Endothelial cell of umbilical vein (primary cell): Measurements from ENCODE around the gene CXCL6.

ENCODE experiments used
- CTCF ChIP-seq, 2 donors: IDR thresholded peaks; 1 replicate in 1 of 2; 2 replicates in 1 of 2; pipeline ENCODE4 v1.5.1; 2011; ENCODE audit warnings: low read length in 2 of 2, mild to moderate bottlenecking in 2 of 2, moderate library complexity in 2 of 2, control low read depth in 1 of 2, inconsistent platforms in 1 of 2, low read depth in 1 of 2; ENCODE audit not compliant: insufficient read depth in 1 of 2; ENCODE audit errors: extremely low read depth in 1 of 2
- EZH2 ChIP-seq: IDR thresholded peaks from 2 replicates; pipeline ENCODE4 v1.6.1; 2012; ENCODE audit warnings: borderline replicate concordance, low read depth, mild to moderate bottlenecking, moderate library complexity, low read length, inconsistent platforms; ENCODE audit not compliant: severe bottlenecking
- FOS ChIP-seq: IDR thresholded peaks from 2 replicates; pipeline ENCODE4 v1.6.1; 2011; ENCODE audit warnings: mild to moderate bottlenecking, low read length, moderate library complexity, borderline replicate concordance; ENCODE audit not compliant: insufficient read depth
- MAX ChIP-seq: IDR thresholded peaks from 2 replicates; pipeline ENCODE4 v1.6.1; 2011; ENCODE audit not compliant: insufficient read depth, insufficient read length
- MYC ChIP-seq: IDR thresholded peaks from one replicate; pipeline ENCODE4 v1.6.1; 2011; ENCODE audit warnings: mild to moderate bottlenecking, low read depth, low read length
- POLR2A ChIP-seq: IDR thresholded peaks from 2 replicates; pipeline ENCODE4 v1.6.1; 2012; ENCODE audit warnings: low read depth, mild to moderate bottlenecking, control low read depth, low read length
- POLR2AphosphoS5 ChIP-seq: IDR thresholded peaks from 2 replicates; pipeline ENCODE4 v1.6.1; 2012; ENCODE audit warnings: low read depth, mild to moderate bottlenecking, control low read depth, low read length, moderate library complexity; ENCODE audit not compliant: insufficient read depth

DNA sequence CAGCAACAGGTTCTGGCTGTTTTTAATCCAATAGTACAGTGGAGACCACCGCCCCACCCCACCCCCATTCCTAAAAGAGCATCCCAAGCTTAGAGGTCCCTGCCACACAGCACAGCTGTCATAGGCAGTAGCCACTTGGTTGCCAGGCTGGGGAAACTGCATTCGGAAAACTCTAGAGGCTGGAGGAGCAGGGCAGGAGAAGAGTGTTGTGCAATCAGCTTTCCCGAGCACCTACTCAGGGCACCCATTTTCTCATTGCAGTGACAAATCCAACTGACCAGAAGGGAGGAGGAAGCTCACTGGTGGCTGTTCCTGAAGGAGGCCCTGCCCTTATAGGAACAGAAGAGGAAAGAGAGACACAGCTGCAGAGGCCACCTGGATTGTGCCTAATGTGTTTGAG, 33.8 kb downstream of the CXCL6 start:
- TF ChIP-seq CTCF (IDR thresholded peaks at IDR 0.05; ENCODE audit: extremely low read depth in 1 of 2, insufficient read depth in 1 of 2, low read depth in 1 of 2, low read length in 2 of 2) (no peak), EZH2 (no peak), POLR2A (no peak), POLR2AphosphoS5 (no peak), MAX (no peak), MYC (no peak), FOS (no peak)
